Measurements from ENCODE around the gene PTPRT.

- no peak for TF ChIP-seq SREBF2 (IDR thresholded peaks at IDR 0.05)
- TF ChIP-seq CTCF (IDR thresholded peaks at IDR 0.05), result no peak
- TF ChIP-seq POLR2A (IDR thresholded peaks at IDR 0.05; ENCODE audit: low read length), result no peak
- TF ChIP-seq MAX (IDR thresholded peaks at IDR 0.05), result no peak
- TF ChIP-seq EHMT2 (IDR thresholded peaks at IDR 0.05; ENCODE audit: low read depth), result no peak
- no peak for TF ChIP-seq ESRRA (IDR thresholded peaks at IDR 0.05; ENCODE audit: borderline replicate concordance, low read length)
- TF ChIP-seq RNF2 (IDR thresholded peaks at IDR 0.05; ENCODE audit: borderline replicate concordance, low read depth), result no peak
- TF ChIP-seq ZFP36 (IDR thresholded peaks at IDR 0.05; ENCODE audit: borderline replicate concordance, partially characterized antibody), result no peak
Observed at GRCh38 chr20:42193119-42193518, 996.6 kb downstream of the PTPRT start.

All from A549 (cell line).